Measurements from ENCODE around the gene ENPP7.
"Not testable (repeated sequence)": the region's sequence is repeated elsewhere in the genome, so short reads cannot be mapped to it uniquely, and the experiment has no call there.

The ENPP7 gene

DNA sequence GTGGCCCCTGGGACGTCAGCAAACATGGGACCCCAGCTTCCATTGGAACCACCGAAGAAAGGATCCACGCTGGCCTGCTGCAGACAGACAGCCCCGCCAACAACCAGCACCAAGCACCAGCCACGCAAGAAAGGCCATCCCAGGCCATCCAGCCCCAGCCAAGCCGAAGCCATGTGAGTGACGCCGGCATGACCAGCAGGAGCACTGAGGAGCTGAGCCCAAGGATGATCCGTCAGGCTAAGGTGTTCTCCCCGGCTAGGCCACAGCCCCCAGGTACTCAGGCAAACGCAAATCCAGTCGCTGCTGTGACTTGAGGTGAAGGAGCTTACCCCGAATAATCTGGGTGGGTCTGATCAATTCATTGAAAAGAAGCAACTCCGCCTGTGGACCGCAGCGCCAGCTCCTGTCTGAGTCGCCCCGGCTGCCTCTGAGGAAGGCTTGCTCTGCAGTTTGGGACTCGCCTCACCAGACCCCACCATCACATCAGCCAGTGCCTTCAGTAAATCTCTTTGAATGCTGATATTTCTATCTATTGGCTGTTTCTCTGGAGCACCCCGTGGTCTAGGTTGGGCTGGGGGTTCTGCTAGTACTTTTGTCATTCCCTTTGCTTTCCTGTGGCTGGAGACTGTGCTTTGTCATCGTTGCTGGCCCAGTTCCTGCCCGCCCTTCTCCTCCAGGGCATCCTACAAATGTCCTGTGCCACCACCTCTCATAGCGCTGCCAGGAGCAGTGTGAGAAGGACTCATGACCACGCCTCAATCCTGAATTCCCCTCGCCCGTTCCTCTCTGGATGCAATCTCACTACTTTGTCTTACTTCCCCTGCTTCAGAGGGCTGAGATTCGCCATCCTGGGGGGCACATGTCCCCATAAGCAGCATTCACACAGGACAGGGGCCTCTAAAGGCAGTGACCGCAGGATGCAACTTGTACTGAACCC lies 39.1 kb downstream of the ENPP7 start:
- H3K27me3 Mint-ChIP-seq = peaks cover 74% of the 10 kb centered on the region
- H3K4me1 Mint-ChIP-seq = no peaks in the 10 kb centered on the region
- no peak overlapping the region for H3K27ac Mint-ChIP-seq
- peaks cover 6% of the 10 kb centered on the region for H3K9me3 Mint-ChIP-seq
- ATAC-seq = no peak
- H3K36me3 Mint-ChIP-seq = peaks cover 8% of the 10 kb centered on the region
- H3K4me3 Mint-ChIP-seq = no peak overlapping the region

DNA sequence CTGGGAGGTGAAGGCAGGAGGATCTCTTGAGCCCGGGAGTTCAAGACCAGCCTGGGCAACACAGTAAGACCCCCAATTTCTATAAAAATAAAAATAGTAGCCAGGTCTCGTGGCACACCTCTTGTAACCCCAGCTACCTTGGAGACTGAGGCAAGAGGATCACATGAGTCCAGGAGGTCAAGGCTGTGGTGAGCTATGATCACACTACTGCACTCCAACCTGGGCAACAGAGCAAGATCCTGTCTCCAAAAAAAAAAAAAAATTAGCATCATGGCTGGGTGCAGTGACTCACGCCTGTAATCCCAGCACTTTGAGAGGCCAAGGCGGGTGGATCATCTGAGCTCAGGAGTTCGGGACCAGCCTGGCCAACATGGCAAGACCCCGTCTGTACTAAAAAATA lies 40.5 kb downstream of the ENPP7 start:
- peaks cover 8% of the 10 kb centered on the region for H3K36me3 Mint-ChIP-seq
- no peak for ATAC-seq
- peaks cover 88% of the 10 kb centered on the region for H3K27me3 Mint-ChIP-seq
- H3K4me1 Mint-ChIP-seq = no peaks in the 10 kb centered on the region
- H3K9me3 Mint-ChIP-seq = peaks cover 6% of the 10 kb centered on the region
- no peak overlapping the region for H3K4me3 Mint-ChIP-seq
- no peak overlapping the region for H3K27ac Mint-ChIP-seq

DNA sequence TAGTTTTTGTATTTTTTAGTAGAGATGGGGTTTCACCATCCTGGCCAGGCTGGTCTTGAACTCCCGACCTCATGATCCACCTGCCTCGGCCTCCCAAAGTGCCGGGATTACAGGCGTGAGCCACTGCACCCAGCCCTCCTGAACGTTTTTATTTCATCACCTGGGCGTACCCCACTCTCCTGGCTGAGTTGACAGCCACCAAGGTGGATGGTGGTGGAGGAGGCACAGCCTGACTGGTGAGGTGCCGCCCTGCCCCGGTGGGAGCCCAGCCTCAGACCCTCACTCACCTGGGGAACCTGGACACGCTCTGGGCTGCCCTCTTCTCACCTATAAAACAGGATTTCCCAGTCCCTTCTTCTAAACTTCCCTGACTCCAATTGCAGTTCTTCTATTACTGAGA lies 42.0 kb downstream of the ENPP7 start:
- peaks cover 86% of the 10 kb centered on the region for H3K27me3 Mint-ChIP-seq
- H3K36me3 Mint-ChIP-seq, H3K27ac Mint-ChIP-seq, H3K4me3 Mint-ChIP-seq, H3K4me1 Mint-ChIP-seq, ATAC-seq, H3K9me3 Mint-ChIP-seq: not testable (repeated sequence)

DNA sequence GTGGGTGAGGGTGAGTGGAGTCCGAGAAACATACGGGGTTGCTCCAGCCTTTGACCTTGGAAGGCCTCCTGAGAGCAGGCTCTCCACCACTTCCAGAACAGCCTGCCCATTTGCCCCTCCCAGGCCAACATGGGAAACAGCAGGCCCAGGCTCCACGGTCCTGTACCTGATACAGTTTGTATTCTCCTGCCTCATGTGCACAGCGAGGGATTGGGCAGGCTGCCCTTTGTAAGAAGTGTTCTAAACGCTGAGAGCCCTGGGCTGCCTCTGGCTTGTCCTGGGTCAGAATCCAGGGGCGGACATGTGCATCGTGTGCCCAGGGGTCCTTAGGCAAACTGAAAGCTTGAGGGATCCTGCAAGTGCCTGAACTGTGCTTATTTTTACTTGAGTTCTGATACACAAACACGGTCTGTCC lies 43.8 kb downstream of the ENPP7 start:
- peaks cover 81% of the 10 kb centered on the region for H3K27me3 Mint-ChIP-seq
- H3K9me3 Mint-ChIP-seq = no peaks in the 10 kb centered on the region
- peaks cover 13% of the 10 kb centered on the region for H3K4me1 Mint-ChIP-seq
- ATAC-seq = no peak
- H3K4me3 Mint-ChIP-seq = no peak overlapping the region
- H3K36me3 Mint-ChIP-seq = no peaks in the 10 kb centered on the region
- H3K27ac Mint-ChIP-seq = no peak overlapping the region

DNA sequence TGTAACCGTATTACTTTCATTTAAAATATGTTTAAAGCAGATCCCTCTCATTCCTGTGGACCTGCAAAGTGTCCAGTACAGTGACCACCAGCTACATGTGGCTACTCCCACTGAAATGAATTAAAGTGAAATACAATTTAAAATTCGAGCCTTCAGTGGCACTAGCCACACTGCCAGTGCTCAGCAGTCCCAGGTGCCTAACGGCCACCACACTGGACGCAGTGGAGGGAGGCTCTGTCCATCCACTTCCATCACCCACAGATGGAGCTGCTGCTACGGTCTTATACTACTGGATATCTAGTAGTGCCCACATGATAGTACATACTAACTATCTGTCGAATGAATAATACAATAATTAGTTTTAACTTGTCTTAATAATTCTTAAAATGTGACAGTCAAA lies 44.9 kb downstream of the ENPP7 start:
- ATAC-seq = no peak
- H3K9me3 Mint-ChIP-seq = no peaks in the 10 kb centered on the region
- H3K27me3 Mint-ChIP-seq = peaks cover 82% of the 10 kb centered on the region
- H3K36me3 Mint-ChIP-seq = no peaks in the 10 kb centered on the region
- H3K4me3 Mint-ChIP-seq = no peak overlapping the region
- H3K27ac Mint-ChIP-seq = no peak overlapping the region
- H3K4me1 Mint-ChIP-seq = peaks cover 13% of the 10 kb centered on the region

DNA sequence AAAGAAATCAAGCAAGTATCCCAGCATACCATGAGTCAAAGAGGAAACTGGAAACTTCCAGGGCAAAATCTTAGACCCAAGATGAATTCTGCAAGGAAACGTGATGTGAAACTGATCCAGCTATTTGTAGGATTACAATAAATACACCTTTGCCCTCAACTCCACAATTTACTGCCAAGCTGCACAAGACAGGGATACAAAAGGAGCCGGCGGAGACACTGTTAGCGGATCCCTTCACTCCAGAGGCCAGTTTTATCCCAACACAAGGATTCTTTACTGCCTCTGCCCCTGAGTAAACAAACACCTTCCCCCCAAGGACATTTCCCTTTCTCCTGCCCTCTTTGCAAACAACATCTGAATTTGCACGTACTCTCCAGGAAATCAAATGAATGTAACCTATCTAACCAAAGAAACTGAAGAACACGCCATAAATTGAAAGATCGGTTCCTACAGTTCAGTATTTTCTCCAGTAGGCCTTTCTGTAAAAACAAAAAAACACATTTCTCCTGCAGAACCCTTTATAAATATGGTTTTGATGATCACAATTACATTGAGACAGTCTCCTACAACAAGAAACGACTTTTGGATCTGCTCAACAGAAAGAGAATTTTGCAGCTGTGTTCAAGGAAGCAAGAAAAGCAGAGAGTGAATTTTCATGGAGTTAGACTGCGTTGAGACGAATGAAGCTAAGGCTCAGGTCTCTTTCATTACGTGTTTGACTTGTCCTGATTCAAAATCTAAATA lies 45.8 kb downstream of the ENPP7 start:
- no peaks in the 10 kb centered on the region for H3K9me3 Mint-ChIP-seq
- H3K4me3 Mint-ChIP-seq = peak overlapping the region; percentile 18
- no peak overlapping the region for H3K27ac Mint-ChIP-seq
- ATAC-seq = no peak
- peaks cover 15% of the 10 kb centered on the region for H3K4me1 Mint-ChIP-seq
- peaks cover 90% of the 10 kb centered on the region for H3K27me3 Mint-ChIP-seq
- H3K36me3 Mint-ChIP-seq = no peaks in the 10 kb centered on the region

DNA sequence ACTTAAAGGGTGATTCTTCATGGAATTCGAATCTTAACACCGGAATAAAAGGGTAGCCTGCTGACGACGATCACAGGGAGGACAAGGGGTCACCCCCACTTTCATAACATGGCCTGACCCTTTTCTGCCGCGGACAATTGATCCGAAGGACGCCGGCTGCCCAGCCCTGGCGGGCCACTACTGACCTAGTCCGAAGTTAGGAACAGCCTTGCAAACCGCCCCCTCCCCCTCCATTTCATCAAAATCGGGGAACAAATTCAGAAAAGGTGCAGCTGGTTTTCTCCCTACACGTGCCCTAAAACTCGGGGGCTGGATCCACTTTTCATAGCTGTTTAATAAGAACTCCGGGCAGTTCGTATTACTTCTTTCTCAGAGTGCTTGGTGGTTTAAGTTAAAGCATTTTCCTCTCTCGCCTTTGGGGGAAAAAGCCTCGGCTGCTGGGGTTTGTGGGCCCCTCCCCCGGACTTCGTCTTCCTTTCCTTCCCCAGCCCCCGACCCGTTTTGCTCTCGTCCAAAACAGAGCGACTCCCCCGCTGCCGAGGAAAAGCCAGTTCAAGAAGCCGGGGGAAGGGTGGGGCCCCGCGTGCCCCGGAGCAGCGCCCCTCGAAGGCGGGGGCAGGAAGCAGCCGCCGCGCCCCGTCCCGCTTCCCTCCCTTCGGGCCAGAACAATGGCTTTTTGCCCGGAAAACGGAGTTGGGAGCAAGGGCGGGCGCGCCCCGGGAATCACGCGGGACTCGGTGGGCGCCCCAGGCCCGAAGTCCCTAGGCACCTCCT lies 46.6 kb downstream of the ENPP7 start:
- Mint-ChIP-seq H3K9me3 (no peaks in the 10 kb centered on the region), H3K27ac (no peak overlapping the region), H3K4me3 (peak overlapping the region; percentile 58), H3K27me3 (peaks cover 90% of the 10 kb centered on the region), H3K4me1 (peaks cover 22% of the 10 kb centered on the region), H3K36me3 (no peaks in the 10 kb centered on the region)
- ATAC-seq = no peak

DNA sequence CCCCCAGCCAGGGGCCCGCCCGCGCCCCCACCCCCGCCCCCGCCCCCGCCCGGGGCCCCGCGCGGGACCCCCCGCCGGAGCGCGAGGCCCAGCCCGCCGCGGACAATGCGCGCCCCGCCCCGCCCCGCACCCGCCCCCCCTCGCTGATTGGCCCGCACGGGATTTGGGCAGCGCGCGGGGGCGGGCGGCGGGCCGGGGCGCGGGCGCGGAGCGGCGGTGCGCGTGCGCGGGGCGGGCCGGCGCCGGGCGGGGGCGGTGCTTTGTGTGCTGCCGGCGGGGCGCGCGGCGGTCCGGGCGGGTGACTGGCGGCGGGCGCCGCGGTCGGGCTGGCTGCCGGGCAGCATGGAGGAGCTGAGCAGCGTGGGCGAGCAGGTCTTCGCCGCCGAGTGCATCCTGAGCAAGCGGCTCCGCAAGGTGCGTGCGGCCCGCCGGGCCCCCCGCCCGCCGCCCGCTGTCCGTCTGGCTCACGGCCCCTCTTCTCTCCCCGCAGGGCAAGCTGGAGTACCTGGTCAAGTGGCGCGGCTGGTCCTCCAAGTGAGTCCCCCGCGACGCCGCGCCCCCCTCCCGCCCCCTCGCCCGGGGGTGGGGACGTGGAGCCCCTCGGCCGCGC lies 47.3 kb downstream of the ENPP7 start, which contains the start of gene CBX2:
CBX2 (plus strand) TSS at position 255 of the 610 bp plus-strand sequence; CDS start at position 343, 88 bp downstream.
- Mint-ChIP-seq H3K4me3 (peak within 1 kb of the TSS; percentile 72), H3K27ac (no peak within 1 kb of the TSS), H3K9me3 (no peaks in the 10 kb centered on the region), H3K27me3 (peaks cover 90% of the 10 kb centered on the region), H3K36me3 (no peaks in the 10 kb centered on the region), H3K4me1 (peaks cover 25% of the 10 kb centered on the region)
- peak; percentile 76 for ATAC-seq

DNA sequence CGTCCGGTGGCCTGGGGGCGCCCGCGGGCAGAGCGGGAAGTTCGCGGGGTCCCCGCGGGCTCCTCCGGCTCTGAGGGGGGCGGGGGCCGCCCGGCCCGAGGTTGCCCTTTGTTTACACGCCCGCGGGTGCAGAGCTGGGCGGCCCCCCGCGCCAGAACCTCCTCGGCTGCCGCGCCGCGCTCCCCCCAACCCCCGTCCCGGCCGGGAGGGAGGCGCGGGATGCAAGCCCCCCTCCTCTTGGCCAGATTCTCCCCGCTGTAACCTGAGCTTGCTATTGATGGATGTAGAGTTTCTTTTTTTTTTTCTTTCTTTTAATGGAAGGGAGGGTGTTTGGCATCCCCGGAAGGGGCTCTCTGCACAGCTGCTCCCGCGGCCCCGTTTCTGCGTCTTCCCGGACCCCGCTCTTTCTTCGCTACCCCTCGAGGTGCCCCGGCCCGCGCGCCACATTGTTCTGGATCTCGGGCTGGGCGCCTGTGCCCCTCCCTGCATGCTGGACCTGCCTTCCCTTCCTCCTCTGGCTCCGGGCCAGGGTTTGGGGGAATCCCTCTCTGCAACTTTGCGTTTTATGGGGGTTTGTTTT lies 47.9 kb downstream of the ENPP7 start:
- peaks cover 90% of the 10 kb centered on the region for H3K27me3 Mint-ChIP-seq
- no peaks in the 10 kb centered on the region for H3K36me3 Mint-ChIP-seq
- peaks cover 25% of the 10 kb centered on the region for H3K4me1 Mint-ChIP-seq
- H3K27ac Mint-ChIP-seq = no peak overlapping the region
- H3K4me3 Mint-ChIP-seq = peak overlapping the region; percentile 72
- H3K9me3 Mint-ChIP-seq = no peaks in the 10 kb centered on the region
- peak; percentile 41 for ATAC-seq

DNA sequence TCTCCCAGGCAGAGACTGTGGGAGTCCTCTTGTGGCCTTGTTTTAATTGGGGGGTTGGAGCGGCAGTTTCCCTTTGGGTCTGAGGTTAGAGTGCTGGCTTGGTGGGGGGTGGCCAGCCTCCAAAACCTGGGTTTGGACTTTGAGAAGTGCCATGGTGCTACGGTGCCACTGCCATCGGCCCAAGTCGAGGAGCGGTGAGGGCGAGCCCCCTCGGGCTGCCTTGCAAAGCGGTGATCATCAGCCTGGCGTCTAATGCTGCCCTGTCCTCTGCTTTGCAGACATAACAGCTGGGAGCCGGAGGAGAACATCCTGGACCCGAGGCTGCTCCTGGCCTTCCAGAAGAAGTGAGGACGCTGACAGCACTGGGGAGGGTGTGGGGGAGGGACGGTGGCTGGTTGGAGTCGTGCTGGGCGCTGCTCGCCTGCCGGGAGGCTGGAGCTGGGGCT lies 48.4 kb downstream of the ENPP7 start:
- Mint-ChIP-seq H3K36me3 (no peaks in the 10 kb centered on the region), H3K4me3 (peak overlapping the region; percentile 72), H3K27ac (no peak overlapping the region), H3K27me3 (peaks cover 90% of the 10 kb centered on the region), H3K9me3 (no peaks in the 10 kb centered on the region), H3K4me1 (peaks cover 25% of the 10 kb centered on the region)
- ATAC-seq = no peak

DNA sequence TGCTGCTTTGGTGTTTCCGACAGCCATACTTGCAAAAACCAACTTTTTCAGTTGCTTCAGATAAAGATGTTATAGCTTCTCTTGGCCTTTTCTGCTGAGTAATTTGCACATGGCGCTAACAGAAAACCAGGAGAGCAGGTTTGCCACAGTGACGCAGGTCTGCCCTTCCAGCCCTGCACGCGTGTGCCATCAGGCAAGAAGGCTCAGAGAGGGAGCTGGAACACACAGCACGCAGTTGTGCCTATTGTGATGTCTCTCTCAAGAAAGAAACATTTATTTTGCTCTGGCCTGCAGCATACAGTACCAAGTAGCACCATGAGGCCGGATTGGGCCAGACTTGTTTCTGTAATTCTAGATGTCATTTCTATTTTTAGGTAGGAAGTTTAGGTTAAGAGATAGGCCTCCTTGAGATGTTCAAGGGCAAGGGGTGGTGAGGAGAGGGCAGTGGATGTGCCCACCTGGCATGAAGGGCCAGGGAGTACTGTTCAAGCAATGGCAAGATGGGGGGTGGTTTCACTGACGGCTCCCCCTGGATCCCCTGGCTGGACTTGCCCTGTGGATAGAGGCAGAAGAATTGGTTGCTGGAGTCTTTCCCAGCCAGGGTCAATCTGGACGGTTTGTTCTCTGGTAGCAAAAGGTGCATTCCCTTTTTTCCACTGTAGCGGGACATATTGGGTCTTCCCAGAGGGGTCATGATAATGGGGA lies 49.1 kb downstream of the ENPP7 start:
- peaks cover 90% of the 10 kb centered on the region for H3K27me3 Mint-ChIP-seq
- H3K36me3 Mint-ChIP-seq = no peaks in the 10 kb centered on the region
- no peak for ATAC-seq
- H3K4me1 Mint-ChIP-seq = peaks cover 25% of the 10 kb centered on the region
- no peaks in the 10 kb centered on the region for H3K9me3 Mint-ChIP-seq
- no peak overlapping the region for H3K4me3 Mint-ChIP-seq
- H3K27ac Mint-ChIP-seq = no peak overlapping the region

DNA sequence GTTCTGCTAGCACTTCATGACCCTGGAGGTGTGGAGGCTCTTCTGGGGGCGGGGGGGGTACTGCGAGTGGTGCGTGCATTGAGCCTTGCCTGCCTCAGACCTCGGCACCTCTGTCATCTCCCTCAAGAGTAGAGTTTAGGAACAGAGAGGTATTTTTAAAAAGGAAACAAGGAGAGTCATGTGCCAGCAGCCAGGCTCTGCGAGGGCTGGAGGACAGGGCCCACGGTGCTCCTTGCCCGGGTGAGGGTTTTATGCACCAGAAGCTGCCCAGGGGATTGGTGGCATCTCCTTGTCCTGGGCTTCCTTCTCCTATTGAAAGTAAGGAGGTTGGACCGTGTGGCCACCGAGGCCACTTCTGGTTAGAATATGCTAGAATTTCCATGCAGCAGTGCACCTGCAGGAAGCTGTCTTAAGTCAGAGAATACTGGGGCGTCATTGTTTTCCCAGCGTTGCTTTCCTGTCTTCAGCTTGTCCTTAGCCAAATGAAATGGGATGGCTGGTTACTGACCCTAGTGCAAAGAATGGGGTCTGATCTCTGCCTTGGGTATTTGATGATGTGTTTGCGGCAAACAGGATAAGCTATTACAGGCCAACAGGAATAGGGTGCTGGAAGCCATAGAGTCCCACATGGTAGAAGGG lies 50.4 kb downstream of the ENPP7 start:
- H3K9me3 Mint-ChIP-seq = no peaks in the 10 kb centered on the region
- ATAC-seq = no peak
- no peak overlapping the region for H3K27ac Mint-ChIP-seq
- no peaks in the 10 kb centered on the region for H3K36me3 Mint-ChIP-seq
- peaks cover 90% of the 10 kb centered on the region for H3K27me3 Mint-ChIP-seq
- H3K4me3 Mint-ChIP-seq = no peak overlapping the region
- H3K4me1 Mint-ChIP-seq = peaks cover 25% of the 10 kb centered on the region

DNA sequence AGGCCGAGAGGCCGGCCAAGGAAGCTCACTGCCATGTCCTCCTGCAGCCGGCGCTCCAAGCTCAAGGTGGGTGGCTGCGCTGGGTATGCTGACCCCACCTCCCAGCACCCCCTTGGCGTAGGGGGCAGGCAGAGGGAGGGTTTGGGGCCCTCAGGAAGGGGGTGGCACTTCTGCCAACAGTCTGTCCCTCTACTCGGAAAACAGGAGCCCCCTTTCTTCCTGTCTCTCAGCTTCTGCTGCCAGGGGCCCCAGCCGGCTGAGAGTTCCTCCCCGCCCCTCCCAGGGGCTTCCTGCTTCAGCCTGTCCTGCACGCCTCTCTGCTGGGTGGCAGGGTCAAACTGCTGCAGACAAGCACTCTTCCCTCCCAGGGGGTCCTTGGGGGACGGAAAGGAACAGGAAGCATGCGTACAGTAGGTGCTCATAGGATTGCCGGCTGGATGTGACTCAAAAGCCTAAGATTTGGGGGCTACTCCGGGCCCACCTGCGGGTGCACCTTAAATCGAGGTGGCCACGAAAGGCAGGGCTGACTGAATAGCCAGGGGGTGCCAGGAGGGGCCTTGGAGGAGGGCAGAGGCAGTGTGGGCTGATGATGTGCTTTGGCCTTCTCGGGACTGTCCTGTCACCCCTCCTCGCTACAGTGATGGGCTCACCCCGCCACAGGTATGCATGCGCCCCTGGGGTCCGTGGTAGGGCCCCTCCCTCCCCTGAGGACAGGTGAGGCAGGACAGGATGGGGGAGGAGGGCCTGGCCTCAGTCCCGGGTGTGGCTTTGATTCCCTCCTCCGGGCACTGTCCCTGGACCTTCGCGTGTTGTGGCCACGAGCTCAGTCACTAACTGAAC lies 51.2 kb downstream of the ENPP7 start:
- peaks cover 90% of the 10 kb centered on the region for H3K27me3 Mint-ChIP-seq
- ATAC-seq = no peak
- no peaks in the 10 kb centered on the region for H3K9me3 Mint-ChIP-seq
- H3K4me1 Mint-ChIP-seq = peaks cover 19% of the 10 kb centered on the region
- no peaks in the 10 kb centered on the region for H3K36me3 Mint-ChIP-seq
- H3K27ac Mint-ChIP-seq = no peak overlapping the region
- H3K4me3 Mint-ChIP-seq = no peak overlapping the region

All from stimulated activated memory B cell treated with anti-CD40 and anti-IgM and Interleukin-4, amounts not matched to agents 10 μg/mL and 1 μg/mL and 100 μg/mL, for 72 hours (primary cell).